ENCODE results near the gene CCDC73.
"Not testable (repeated sequence)": the region's sequence is repeated elsewhere in the genome, so short reads cannot be mapped to it uniquely, and the experiment has no call there.

The CCDC73 gene

DNA sequence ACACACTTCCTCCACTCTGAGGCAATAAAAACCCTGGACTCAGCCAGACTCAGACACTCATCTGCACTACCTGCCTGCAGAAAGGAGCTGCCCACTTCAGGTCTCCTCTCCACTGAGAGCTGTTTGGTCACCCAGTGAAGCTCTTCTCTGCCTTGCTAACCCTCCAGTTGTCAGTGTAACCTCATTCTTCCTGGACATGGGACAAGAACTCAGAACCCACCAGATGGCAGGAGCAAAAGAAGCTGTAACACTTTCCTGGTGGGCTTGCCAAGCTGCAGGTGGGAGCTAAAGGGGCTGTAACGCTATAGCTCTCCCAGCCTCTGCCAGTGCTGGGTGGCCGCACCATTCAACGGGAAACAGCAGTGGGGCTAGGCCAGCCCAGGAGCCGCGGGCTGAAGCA, 89.7 kb downstream of the CCDC73 start:
- no peak for DNase-seq

GRCh38 chr11:32704261-32704660, 90.2 kb downstream of the CCDC73 start:
- no peak for DNase-seq

- no peak for DNase-seq
Observed at GRCh38 chr11:32701616-32702015, 92.8 kb downstream of the CCDC73 start.

DNA sequence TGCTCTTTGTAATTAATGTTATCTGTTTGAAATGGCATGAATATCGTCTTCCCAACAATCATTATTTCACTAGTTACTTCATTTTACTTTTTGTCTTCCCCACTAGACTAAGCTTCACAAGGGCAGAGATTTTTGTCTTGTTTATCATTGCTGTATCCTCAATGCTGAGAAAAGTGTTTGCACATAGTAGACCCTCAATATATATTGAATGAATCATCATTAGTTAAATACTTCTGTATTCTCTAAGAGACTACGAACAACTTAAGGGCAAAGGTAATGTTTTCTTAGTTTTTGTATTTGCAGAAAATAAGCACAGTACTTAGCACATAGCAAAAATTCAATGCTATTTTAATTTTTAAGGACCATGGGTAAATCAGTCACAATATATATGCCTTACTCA, 95.9 kb downstream of the CCDC73 start:
- DNase-seq, result no peak

GRCh38 chr11:32671051-32671450, 123.4 kb downstream of the CCDC73 start:
- DNase-seq, result no peak

- DNase-seq, result no peak
Observed at GRCh38 chr11:32659672-32660071, 134.8 kb downstream of the CCDC73 start.

GRCh38 chr11:32658639-32659406, 135.6 kb downstream of the CCDC73 start:
- DNase-seq, result no peak

DNA sequence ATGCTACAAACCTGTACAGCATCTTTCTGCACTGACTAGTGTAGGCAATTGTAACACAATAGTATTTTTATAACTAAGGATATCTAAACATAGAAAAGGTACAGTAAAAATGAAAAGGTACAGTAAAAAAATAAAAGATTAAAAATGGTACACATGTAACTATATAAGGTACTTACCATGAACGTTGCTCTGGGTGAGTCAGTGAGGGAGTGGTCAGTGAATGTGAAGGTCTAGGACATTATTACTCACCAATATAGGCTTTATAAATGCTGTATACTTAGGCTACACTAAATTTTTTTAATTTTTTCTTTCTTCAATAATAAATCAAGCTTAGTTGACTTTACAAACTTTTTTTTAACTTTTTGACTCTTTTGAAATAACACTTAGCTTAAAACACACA, 150.9 kb downstream of the CCDC73 start:
- DNase-seq, result no peak

- no peak for DNase-seq
Observed at GRCh38 chr11:32641361-32641760, 153.1 kb downstream of the CCDC73 start.

- no peak for DNase-seq
Observed at GRCh38 chr11:32635819-32636218, 158.6 kb downstream of the CCDC73 start.

GRCh38 chr11:32630844-32631243, 163.6 kb downstream of the CCDC73 start:
- no peak for DNase-seq

DNA sequence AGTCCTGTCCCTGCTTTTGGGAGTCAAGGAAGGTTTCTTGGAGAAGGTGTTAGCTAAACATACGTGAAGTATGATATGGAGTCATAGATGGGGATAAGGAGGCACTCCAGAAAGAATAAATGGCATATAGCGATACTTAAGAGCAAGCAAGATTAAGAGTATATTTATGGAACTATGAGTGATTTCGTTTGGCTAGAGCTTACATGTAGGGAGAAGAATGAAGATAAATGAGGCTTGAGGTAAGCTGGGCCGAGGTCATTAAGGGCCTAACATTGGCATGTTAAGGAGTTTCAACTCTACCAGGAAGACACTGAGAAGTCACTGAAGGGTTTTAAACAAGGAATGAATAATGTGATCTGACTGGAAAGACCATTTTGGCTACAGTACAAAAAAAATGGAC, 177.6 kb downstream of the CCDC73 start:
- no peak for DNase-seq

GRCh38 chr11:32615422-32615821, 179.0 kb downstream of the CCDC73 start:
- DNase-seq, result no peak

DNA sequence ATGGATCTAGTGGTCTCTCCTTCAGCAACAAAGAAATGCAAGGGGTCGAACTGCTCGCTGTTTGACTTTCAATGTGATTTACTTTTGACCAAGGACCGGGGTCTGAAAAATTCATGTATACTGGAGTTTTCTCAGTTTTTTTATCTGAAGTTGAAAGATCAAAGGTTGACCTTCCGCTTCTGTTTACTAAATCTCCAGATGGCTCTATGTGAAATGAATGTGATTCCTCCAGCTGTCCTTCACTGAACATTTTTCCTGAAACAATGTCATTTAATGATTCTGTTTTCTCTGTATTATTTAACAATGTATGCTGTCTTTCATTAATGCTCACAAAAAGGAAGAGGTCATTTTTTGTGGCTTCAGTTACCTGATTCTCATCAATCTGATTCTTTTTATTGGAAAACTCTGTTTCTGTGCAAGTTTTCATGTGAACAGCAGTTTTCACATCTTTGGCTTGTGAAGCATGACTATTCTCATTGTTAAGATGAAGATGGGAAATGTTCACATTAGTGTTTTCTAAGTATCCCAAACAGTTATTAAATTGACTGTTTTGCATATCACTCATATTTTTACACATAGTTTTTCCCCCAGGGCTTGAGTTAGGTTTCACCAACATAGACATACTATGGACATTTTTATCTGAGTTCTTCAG, 180.8 kb downstream of the CCDC73 start:
- no peak for DNase-seq

DNA sequence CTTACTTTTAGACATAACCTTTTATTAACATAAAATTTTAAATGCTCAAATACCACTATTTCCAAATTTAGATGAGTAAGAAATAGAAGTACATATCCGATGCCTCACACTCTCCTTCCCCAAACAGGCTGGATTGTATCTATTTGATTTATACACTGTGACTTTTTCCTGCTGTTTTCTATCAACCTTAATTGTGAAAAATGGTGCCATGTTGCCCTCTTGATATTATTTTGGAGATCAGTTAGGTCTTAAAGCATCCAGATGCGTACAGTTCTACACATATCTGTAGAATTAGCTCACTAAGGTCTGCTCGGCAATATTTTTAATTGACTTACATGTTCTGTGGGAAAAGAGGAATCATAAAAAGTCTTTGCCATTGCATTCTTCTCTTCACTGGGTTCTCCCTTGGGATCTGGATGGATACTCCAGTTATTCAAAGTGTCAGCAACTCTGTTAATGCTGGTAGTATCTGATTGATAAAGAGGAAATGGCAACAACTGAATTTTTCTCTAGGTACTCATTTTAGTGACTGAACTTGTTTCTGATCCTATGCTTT, 183.6 kb downstream of the CCDC73 start:
- DNase-seq, result no peak

GRCh38 chr11:32608826-32609225, 185.6 kb downstream of the CCDC73 start:
- DNase-seq, result not testable (repeated sequence)

DNA sequence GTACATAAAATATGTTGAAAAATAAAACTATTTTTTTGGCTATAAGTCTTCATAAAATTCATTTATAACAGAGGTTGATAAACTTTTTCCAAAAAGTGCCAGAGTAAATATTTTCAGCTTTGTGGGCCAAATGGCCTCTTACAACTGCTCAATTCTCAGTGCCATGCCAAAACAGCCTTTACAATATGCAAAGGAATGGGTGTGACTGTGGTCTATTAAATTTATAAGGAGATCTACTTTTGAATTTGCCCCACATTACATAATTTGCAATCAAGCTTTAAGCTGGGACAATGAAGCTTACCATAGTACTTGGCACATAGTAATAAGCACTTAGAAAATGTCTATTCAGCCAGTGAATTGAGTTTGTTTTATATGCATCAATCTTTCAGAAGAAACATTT, 188.2 kb downstream of the CCDC73 start:
- no peak for DNase-seq

GRCh38 chr11:32602657-32603415, 191.6 kb downstream of the CCDC73 start:
- no peak for DNase-seq

GRCh38 chr11:32597921-32598320, 196.5 kb downstream of the CCDC73 start:
- DNase-seq, result no peak

GRCh38 chr11:32596114-32596513, 198.3 kb downstream of the CCDC73 start:
- DNase-seq, result not testable (repeated sequence)

DNA sequence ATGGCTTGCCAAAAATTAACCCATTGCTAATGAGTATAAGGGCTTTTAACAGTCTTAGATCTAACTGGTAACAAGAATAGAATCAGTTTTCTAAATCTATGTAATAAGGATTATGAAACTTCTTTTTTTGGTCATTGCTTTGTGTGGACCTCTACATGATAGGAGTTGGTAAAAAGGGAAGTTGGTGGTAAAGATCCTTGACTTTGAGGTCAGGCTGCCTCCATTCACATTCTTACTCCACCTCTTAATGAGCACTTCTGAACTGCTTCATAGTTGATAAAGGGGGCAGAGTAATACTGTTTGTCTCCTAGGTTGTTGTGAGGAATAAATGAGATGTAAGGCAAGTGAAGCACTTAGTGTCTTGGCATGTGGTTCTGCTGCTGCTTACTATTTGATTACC, 200.2 kb downstream of the CCDC73 start:
- DNase-seq, result no peak

DNA sequence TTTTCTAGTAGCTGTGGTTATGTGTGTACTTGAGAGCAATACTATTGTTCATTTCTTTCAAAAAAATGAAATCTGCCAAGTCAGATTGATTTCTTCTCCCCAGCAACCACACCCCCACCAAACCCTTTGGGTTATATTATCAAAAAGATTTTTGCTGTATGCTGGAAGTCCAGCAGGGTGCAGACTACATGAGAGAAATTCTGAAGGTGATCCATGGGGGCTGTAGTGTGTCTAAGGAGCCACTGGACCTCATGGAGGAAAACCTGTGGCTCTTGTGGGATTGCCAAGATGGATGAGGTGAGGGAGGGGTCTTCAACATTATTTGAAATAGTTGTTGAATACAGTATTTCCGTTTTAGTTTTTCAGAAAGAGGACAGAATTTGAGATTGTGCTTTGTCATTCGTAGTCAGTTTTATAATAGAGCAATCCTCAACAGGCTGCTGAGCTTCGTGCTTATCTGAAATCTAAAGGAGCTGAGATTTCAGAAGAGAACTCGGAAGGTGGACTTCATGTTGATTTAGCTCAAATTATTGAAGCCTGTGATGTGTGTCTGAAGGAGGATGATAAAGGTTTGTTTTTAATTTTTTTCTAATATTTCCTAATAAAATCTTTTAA, 207.8 kb downstream of the CCDC73 start:
- DNase-seq, result no peak

DNA sequence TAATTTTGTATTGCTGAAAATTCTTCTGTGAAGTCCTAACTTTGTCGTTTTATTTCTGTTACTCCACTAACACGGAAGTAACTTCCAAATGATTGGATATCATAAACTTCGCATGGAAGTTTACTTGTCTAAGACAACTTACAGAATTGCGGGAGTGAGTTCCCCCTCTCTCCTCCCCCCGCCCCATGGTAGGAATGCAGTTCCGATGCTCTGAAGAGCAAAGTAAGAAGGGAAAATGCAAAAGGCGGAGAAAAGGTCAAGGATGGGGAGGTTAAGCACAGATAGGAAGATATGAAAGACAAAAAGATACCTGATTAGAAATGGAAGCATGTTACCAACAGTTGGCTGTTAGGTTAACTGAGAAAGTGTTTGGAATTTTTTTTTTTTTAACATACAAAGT, 209.5 kb downstream of the CCDC73 start:
- no peak for DNase-seq

Measured in midbrain (tissue), 1 donor.